Glutamatergic neuron (in vitro differentiated cells): ENCODE data around the gene AK4. TPM values are rescaled to one million over a fixed set of nuclear protein-coding genes. Genes with fewer than 3 reads are reported as not detected.

Source experiments
- DNase-seq: peaks from one replicate; pipeline ENCODE4 v3.0.0; 2022
- H3K27ac Mint-ChIP-seq: one replicate; pipeline ENCODE4 v1.8.0; 2020; ENCODE audit warnings: mild to moderate bottlenecking, mixed read lengths, inconsistent platforms; ENCODE audit not compliant: unreplicated experiment
- H3K27me3 Mint-ChIP-seq: one replicate; pipeline ENCODE4 v1.8.0; 2020; ENCODE audit warnings: mild to moderate bottlenecking, moderate library complexity, mixed read lengths, inconsistent platforms; ENCODE audit not compliant: unreplicated experiment
- H3K36me3 Mint-ChIP-seq: one replicate; pipeline ENCODE4 v1.8.0; 2020; ENCODE audit warnings: mild to moderate bottlenecking, mixed read lengths, inconsistent platforms; ENCODE audit not compliant: unreplicated experiment
- H3K4me1 Mint-ChIP-seq: one replicate; pipeline ENCODE4 v1.8.0; 2020; ENCODE audit warnings: mild to moderate bottlenecking, low read depth, mixed read lengths, inconsistent platforms; ENCODE audit not compliant: unreplicated experiment
- H3K4me3 Mint-ChIP-seq: one replicate; pipeline ENCODE4 v1.8.0; 2020; ENCODE audit warnings: mild to moderate bottlenecking, mixed read lengths, inconsistent platforms; ENCODE audit not compliant: unreplicated experiment
- H3K9me3 Mint-ChIP-seq: one replicate; pipeline ENCODE4 v1.8.0; 2020; ENCODE audit warnings: mild to moderate bottlenecking, moderate library complexity, mixed read lengths, inconsistent platforms; ENCODE audit not compliant: unreplicated experiment
- CTCF ChIP-seq: fragments of 200-600 bp; sonication (generic); IDR thresholded peaks from one replicate; pipeline ENCODE4 v1.5.0; 2021; ENCODE audit not compliant: partially characterized antibody, unreplicated experiment
- total RNA-seq: library from RNA; stranded (reverse); fragmentation: NEBNext Ultra II Directional; extraction: Animal tissue kit (Norgen Biotek cat#: 25700); gene quantifications from one replicate; pipeline ENCODE4 v1.2.1, GENCODE V29; 2021; ENCODE audit not compliant: unreplicated experiment

The AK4 gene
- total RNA-seq, 1 donor from 2014 or later: 2.6 TPM

GRCh38 chr1:65147424-65148177, 402 bp upstream of the AK4 start:
- H3K27me3 Mint-ChIP-seq: peaks cover 14% of the 10 kb centered on the region
- no peak for TF ChIP-seq CTCF
- peak overlapping the region; percentile 80 for H3K4me3 Mint-ChIP-seq
- peak; percentile 43 for DNase-seq
- H3K36me3 Mint-ChIP-seq: no peaks in the 10 kb centered on the region
- no peak overlapping the region for H3K27ac Mint-ChIP-seq
- H3K4me1 Mint-ChIP-seq: no peaks in the 10 kb centered on the region
- H3K9me3 Mint-ChIP-seq: peaks cover 3% of the 10 kb centered on the region

- H3K4me1 Mint-ChIP-seq: no peaks in the 10 kb centered on the region
- peak overlapping the region; percentile 78 for H3K4me3 Mint-ChIP-seq
- peaks cover 4% of the 10 kb centered on the region for H3K9me3 Mint-ChIP-seq
- H3K27ac Mint-ChIP-seq: no peak overlapping the region
- no peaks in the 10 kb centered on the region for H3K36me3 Mint-ChIP-seq
- peak; percentile 39 for DNase-seq
- no peak for TF ChIP-seq CTCF
- H3K27me3 Mint-ChIP-seq: peaks cover 14% of the 10 kb centered on the region
Measured at GRCh38 chr1:65148548-65149350, 746 bp downstream of the AK4 start.

GRCh38 chr1:65149351-65150107, 1.5 kb downstream of the AK4 start:
- H3K4me1 Mint-ChIP-seq: no peaks in the 10 kb centered on the region
- peak overlapping the region; percentile 78 for H3K4me3 Mint-ChIP-seq
- peaks cover 5% of the 10 kb centered on the region for H3K9me3 Mint-ChIP-seq
- no peaks in the 10 kb centered on the region for H3K36me3 Mint-ChIP-seq
- no peak for TF ChIP-seq CTCF
- no peak for DNase-seq
- H3K27ac Mint-ChIP-seq: no peak overlapping the region
- H3K27me3 Mint-ChIP-seq: peaks cover 14% of the 10 kb centered on the region

- Mint-ChIP-seq H3K27ac (no peak overlapping the region), H3K4me1 (no peaks in the 10 kb centered on the region), H3K4me3 (peak overlapping the region; percentile 6), H3K9me3 (peaks cover 5% of the 10 kb centered on the region), H3K27me3 (peaks cover 14% of the 10 kb centered on the region), H3K36me3 (no peaks in the 10 kb centered on the region)
- TF ChIP-seq CTCF: no peak
- no peak for DNase-seq
Measured at GRCh38 chr1:65150108-65150463, 2.1 kb downstream of the AK4 start.
